ENCODE measurements around the gene MAST4. TPM values are rescaled to one million over a fixed set of nuclear protein-coding genes. Genes with fewer than 3 reads are reported as not detected.

Gene MAST4
- total RNA-seq, 2 donors from 2014 or later: 15.9 to 53.1 TPM

DNA sequence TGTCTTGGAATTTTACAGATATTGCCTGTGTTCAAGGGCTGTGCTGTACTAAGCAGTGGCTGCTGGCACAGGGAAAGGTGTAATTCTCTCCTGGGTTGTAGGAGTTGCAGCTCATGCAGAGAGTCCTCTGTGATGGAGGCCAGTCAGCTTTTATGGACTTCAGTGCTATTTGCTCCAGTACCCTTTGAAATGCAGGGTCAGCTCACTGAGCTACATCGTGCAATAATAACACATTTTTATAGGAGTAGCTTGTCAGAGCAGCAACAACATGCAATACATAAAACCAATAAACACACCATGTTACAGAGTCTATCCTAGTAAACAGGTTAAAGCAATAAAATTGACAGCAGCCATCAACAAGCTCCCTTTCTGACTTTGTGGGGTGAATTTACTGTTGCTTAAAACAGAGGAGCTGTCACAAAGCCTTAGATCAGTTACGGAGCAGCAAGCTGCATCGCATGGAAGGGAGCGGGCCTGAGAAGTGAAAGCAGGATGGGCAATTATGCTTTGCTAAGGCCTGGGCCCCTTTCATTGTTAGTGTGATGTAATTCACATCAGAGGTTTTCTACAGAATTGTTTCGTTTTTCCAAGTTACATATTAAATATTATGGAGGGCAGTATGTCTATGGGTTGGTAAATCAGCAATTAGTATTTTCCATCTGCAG, 583.6 kb downstream of the MAST4 start:
- Mint-ChIP-seq H3K27ac (no peak overlapping the region), H3K4me1 (ENCODE audit: low read depth in 2 of 2) (peaks cover 15 to 27% of the 10 kb centered on the region in 2 donors), H3K27me3 (no peaks in the 10 kb centered on the region), H3K4me3 (no peak overlapping the region), H3K9me3 (peaks cover 8% of the 10 kb centered on the region), H3K36me3 (peaks cover 28% of the 10 kb centered on the region)
- no peak for DNase-seq (ENCODE audit: low spot score)
- no peak for ATAC-seq

DNA sequence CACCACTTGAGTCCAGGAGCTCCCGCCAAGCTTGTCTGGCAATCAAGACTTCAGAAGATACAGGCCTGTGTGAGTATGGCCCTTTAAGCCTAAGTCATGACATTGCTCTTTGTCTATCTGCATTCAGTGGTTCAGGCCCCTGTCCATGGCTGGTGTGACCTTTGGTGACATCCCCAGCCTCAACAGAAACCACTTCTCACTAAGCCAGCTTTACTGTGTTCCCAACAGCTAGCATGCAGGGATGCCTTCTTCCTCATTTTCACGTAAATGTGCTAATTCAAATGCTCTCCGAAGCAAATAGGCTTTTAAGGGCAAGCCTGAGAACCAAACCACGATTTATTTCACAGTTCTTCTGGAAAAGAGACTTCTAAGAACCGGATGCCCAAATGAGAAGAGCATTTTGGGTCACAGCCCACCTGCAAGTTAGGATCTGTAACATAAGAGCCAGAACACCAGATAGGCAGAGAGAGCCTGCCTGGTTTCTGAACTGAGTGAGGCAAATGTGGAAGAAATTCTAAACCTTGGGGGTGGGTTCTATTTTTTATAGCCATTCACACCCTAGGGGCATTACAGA, 585.5 kb downstream of the MAST4 start:
- Mint-ChIP-seq H3K4me1 (ENCODE audit: low read depth in 2 of 2) (peaks cover 21 to 32% of the 10 kb centered on the region in 2 donors), H3K36me3 (peaks cover 15% of the 10 kb centered on the region), H3K27ac (peak overlapping the region; percentile 42 to 62), H3K9me3 (peaks cover 3% of the 10 kb centered on the region), H3K27me3 (no peaks in the 10 kb centered on the region), H3K4me3 (peak overlapping the region; percentile 10)
- ATAC-seq (peak in 1 of 2 donors; percentile 71), DNase-seq (ENCODE audit: low spot score) (no peak)

- ATAC-seq: peak in 1 of 2 donors; percentile 40
- DNase-seq (ENCODE audit: low spot score): no peak
- Mint-ChIP-seq H3K9me3 (peaks cover 1% of the 10 kb centered on the region), H3K27me3 (no peaks in the 10 kb centered on the region), H3K4me3 (no peak overlapping the region), H3K4me1 (ENCODE audit: low read depth in 2 of 2) (peaks cover 23 to 31% of the 10 kb centered on the region in 2 donors), H3K27ac (peak overlapping the region in 1 of 2 donors; percentile 42), H3K36me3 (peaks cover 9% of the 10 kb centered on the region)
Observed at GRCh38 chr5:67182301-67182790, 586.2 kb downstream of the MAST4 start.

GRCh38 chr5:67183859-67184258, 587.7 kb downstream of the MAST4 start:
- Mint-ChIP-seq H3K4me3 (no peak overlapping the region), H3K9me3 (no peaks in the 10 kb centered on the region), H3K27ac (no peak overlapping the region), H3K36me3 (no peaks in the 10 kb centered on the region), H3K27me3 (no peaks in the 10 kb centered on the region), H3K4me1 (ENCODE audit: low read depth in 2 of 2) (peaks cover 30 to 39% of the 10 kb centered on the region in 2 donors)
- ATAC-seq (no peak), DNase-seq (ENCODE audit: low spot score) (no peak)

DNA sequence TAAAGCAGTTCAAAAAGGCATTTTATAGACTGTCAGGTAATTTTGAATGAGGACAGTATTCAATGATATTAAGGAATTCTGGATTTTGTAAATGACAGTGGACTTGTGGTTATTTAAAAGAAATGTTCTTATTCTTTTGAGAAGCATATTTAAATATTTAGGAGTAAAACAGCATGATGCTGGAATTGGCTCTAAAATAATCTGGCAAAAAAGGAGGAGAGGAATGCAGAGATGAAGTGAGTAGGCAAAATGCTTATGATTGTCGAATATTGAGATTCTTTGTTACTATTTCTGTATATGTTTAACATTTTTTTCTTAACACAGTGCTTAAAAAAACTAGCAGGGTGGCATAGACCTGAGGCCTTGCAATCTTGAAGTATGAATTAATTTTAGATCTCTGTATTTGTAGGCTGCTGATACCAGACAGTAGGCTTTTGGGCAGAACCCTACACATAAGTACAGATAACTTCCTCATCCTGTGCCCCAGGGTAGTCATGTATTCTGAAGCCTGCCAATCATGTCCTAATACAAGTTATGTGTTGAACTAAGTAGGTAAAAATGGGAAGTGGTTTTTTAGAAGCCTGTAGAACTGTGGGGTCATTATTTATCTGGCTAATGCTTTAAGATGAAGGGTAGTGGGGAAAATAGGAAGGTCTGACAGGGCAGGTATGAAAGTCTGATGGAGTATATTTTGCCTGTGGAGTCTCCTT, 591.0 kb downstream of the MAST4 start:
- peaks cover 0 to 2% of the 10 kb centered on the region in 2 donors for H3K27me3 Mint-ChIP-seq
- ATAC-seq (peak in 1 of 2 donors; percentile 46), DNase-seq (ENCODE audit: low spot score) (no peak)
- peak overlapping the region; percentile 14 to 23 for H3K27ac Mint-ChIP-seq
- no peaks in the 10 kb centered on the region for H3K9me3 Mint-ChIP-seq
- H3K4me3 Mint-ChIP-seq: no peak overlapping the region
- H3K4me1 Mint-ChIP-seq (ENCODE audit: low read depth in 2 of 2): peaks cover 25 to 27% of the 10 kb centered on the region in 2 donors
- no peaks in the 10 kb centered on the region for H3K36me3 Mint-ChIP-seq

- H3K36me3 Mint-ChIP-seq: no peaks in the 10 kb centered on the region
- peaks cover 18 to 25% of the 10 kb centered on the region in 2 donors for H3K4me1 Mint-ChIP-seq (ENCODE audit: low read depth in 2 of 2)
- DNase-seq (ENCODE audit: low spot score): no peak
- no peak overlapping the region for H3K4me3 Mint-ChIP-seq
- ATAC-seq: no peak
- peaks cover 0 to 2% of the 10 kb centered on the region in 2 donors for H3K27me3 Mint-ChIP-seq
- no peaks in the 10 kb centered on the region for H3K9me3 Mint-ChIP-seq
- H3K27ac Mint-ChIP-seq: peak overlapping the region in 1 of 2 donors; percentile 66
Observed at GRCh38 chr5:67188274-67189078, 592.3 kb downstream of the MAST4 start.

DNA sequence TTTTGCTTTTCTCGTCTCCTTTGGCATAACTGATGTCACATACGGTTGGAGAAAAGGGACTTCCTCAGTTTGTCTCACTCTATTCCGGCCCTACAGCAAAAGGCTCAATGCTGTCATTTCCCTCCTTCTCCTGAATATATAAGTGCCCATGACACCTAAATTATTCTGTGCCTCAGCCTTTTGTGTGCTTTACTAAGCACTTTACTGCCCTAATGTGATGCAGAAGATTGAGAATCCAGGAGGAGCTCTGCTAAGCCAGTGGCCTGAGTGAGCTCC, 592.8 kb downstream of the MAST4 start:
- DNase-seq (ENCODE audit: low spot score): no peak
- no peak for ATAC-seq
- H3K9me3 Mint-ChIP-seq: no peaks in the 10 kb centered on the region
- H3K36me3 Mint-ChIP-seq: no peaks in the 10 kb centered on the region
- peak overlapping the region in 1 of 2 donors; percentile 66 for H3K27ac Mint-ChIP-seq
- H3K27me3 Mint-ChIP-seq: peaks cover 0 to 2% of the 10 kb centered on the region in 2 donors
- peaks cover 18 to 25% of the 10 kb centered on the region in 2 donors for H3K4me1 Mint-ChIP-seq (ENCODE audit: low read depth in 2 of 2)
- H3K4me3 Mint-ChIP-seq: no peak overlapping the region

DNA sequence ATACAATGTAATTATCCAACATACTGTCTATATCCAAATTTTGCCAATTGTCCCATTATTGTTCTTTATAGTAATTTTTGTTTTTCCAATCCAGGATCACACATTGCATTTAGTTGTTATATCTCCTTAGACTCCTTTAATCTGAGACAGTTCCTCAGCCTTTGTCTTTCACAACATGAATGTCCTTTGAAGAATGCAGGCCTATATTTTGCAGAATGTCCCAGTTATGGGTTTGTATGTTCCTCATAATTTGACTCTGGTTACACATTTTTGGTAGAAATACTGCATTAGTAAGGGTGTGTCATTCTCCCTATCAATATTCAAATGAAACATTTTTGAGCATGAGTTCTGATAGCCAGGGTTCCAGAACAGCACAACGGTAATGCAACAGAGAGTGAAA, 593.7 kb downstream of the MAST4 start:
- no peak overlapping the region for H3K27ac Mint-ChIP-seq

DNA sequence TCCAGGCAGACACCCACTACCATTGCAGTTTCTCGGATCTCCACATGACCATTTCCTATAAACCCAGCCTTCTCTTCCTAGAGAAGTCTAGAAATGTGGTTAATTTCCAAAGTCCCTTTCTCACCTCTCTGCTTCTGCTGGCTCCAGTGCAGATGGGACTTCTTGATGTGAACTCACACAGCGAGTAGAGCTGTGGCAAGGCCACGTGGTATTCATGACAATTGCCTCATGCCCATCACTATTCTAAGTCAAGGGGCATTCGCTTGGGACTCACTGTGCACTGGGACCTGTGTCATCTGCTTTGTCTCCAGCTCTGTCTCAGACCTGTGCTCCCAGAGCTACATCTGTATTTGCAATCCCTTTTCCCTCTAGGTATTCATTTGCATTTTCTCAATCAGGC, 594.2 kb downstream of the MAST4 start:
- no peaks in the 10 kb centered on the region for H3K9me3 Mint-ChIP-seq
- peaks cover 18 to 25% of the 10 kb centered on the region in 2 donors for H3K4me1 Mint-ChIP-seq (ENCODE audit: low read depth in 2 of 2)
- peaks cover 0 to 2% of the 10 kb centered on the region in 2 donors for H3K27me3 Mint-ChIP-seq
- DNase-seq (ENCODE audit: low spot score) (no peak), ATAC-seq (no peak)
- no peak overlapping the region for H3K27ac Mint-ChIP-seq
- H3K36me3 Mint-ChIP-seq: no peaks in the 10 kb centered on the region
- no peak overlapping the region for H3K4me3 Mint-ChIP-seq

More for the DNA sequence above, 593.7 kb downstream of the MAST4 start:
- DNase-seq (ENCODE audit: low spot score) (no peak), ATAC-seq (no peak)
- no peak overlapping the region for H3K4me3 Mint-ChIP-seq
- H3K36me3 Mint-ChIP-seq: no peaks in the 10 kb centered on the region
- H3K27me3 Mint-ChIP-seq: peaks cover 0 to 2% of the 10 kb centered on the region in 2 donors
- H3K4me1 Mint-ChIP-seq (ENCODE audit: low read depth in 2 of 2): peaks cover 18 to 25% of the 10 kb centered on the region in 2 donors
- no peaks in the 10 kb centered on the region for H3K9me3 Mint-ChIP-seq

- ATAC-seq (no peak), DNase-seq (ENCODE audit: low spot score) (no peak)
- peaks cover 18 to 25% of the 10 kb centered on the region in 2 donors for H3K4me1 Mint-ChIP-seq (ENCODE audit: low read depth in 2 of 2)
- no peaks in the 10 kb centered on the region for H3K36me3 Mint-ChIP-seq
- no peaks in the 10 kb centered on the region for H3K9me3 Mint-ChIP-seq
- H3K27ac Mint-ChIP-seq: no peak overlapping the region
- no peak overlapping the region for H3K4me3 Mint-ChIP-seq
- H3K27me3 Mint-ChIP-seq: peaks cover 0 to 2% of the 10 kb centered on the region in 2 donors
Observed at GRCh38 chr5:67190861-67191260, 594.7 kb downstream of the MAST4 start.

GRCh38 chr5:67192719-67193438, 596.7 kb downstream of the MAST4 start:
- H3K4me3 Mint-ChIP-seq: no peak overlapping the region
- DNase-seq (ENCODE audit: low spot score) (no peak), ATAC-seq (no peak)
- H3K4me1 Mint-ChIP-seq (ENCODE audit: low read depth in 2 of 2): peaks cover 8 to 14% of the 10 kb centered on the region in 2 donors
- no peaks in the 10 kb centered on the region for H3K9me3 Mint-ChIP-seq
- no peak overlapping the region for H3K27ac Mint-ChIP-seq
- H3K27me3 Mint-ChIP-seq: peaks cover 0 to 2% of the 10 kb centered on the region in 2 donors
- no peaks in the 10 kb centered on the region for H3K36me3 Mint-ChIP-seq

DNA sequence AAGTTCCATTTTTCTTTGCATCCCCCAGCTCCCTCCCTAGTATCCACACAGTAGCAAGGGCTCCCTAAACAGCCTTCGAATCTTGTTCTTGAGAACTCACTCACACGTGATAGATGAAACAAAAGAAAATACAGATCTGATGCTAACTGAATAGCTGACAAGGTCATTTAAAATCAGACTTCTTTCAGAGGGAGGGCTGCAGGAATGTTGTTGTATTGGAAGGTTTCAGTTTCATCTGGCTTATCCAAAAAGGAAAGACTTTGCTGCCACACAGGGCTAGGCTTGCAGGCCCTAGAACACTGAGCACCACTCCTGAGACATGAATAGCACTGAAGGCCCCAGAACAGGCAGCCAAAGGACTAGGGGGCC, 597.2 kb downstream of the MAST4 start:
- no peak overlapping the region for H3K4me3 Mint-ChIP-seq
- H3K36me3 Mint-ChIP-seq: no peaks in the 10 kb centered on the region
- no peak for ATAC-seq
- DNase-seq (ENCODE audit: low spot score): no peak
- peaks cover 0 to 2% of the 10 kb centered on the region in 2 donors for H3K27me3 Mint-ChIP-seq
- no peaks in the 10 kb centered on the region for H3K9me3 Mint-ChIP-seq
- peaks cover 7 to 11% of the 10 kb centered on the region in 2 donors for H3K4me1 Mint-ChIP-seq (ENCODE audit: low read depth in 2 of 2)
- H3K27ac Mint-ChIP-seq: no peak overlapping the region

DNA sequence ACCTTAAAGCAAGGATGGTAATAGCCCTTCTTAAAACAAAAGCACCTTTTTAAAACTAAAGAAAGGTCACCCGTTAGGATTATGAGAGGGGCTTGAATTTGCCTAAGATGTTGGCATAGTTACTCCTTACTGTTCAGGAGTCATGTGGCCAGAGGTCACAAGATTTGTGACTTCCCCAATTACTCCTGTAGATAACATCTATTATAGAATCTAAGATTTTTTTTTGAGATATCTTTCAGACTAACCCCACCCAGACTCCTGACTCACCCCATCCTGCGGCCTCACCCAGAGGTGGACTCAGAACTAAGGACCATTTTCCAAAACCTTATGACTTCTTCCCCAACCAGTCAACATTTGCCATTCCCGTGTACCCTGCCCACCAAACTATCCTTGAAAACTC, 598.0 kb downstream of the MAST4 start:
- H3K9me3 Mint-ChIP-seq: no peaks in the 10 kb centered on the region
- H3K27me3 Mint-ChIP-seq: peaks cover 0 to 2% of the 10 kb centered on the region in 2 donors
- no peaks in the 10 kb centered on the region for H3K36me3 Mint-ChIP-seq
- H3K4me3 Mint-ChIP-seq: no peak overlapping the region
- DNase-seq (ENCODE audit: low spot score) (no peak), ATAC-seq (peak in 1 of 2 donors; percentile 54)
- no peak overlapping the region for H3K27ac Mint-ChIP-seq
- H3K4me1 Mint-ChIP-seq (ENCODE audit: low read depth in 2 of 2): peaks cover 9 to 13% of the 10 kb centered on the region in 2 donors

Data from natural killer cell treated with Interleukin-12 subunit alpha and Interleukin-12 subunit beta and Interleukin-15 and Interleukin-18, amount 100 ng/mL, for 72 hours (primary cell).